Skeletal muscle cell (primary cell): Measurements from ENCODE around the gene APOL1.
"Not testable (repeated sequence)": the region's sequence is repeated elsewhere in the genome, so short reads cannot be mapped to it uniquely, and the experiment has no call there.

Experiments used
- DNase-seq: peaks from one replicate; pipeline ENCODE4 v3.0.0-alpha.2; 2010; ENCODE audit warnings: low read depth
- H3K4me3 ChIP-seq: 2 replicates; pipeline ENCODE4 v1.5.1; 2011; ENCODE audit warnings: low read depth, mild to moderate bottlenecking, control low read depth, low read length, moderate library complexity

Gene APOL1

GRCh38 chr22:36252754-36253522 lies at the start of gene APOL1:
Gene APOL1 (plus strand): TSS chr22:36253133. CDS start chr22:36254956, 1,823 bp downstream.
- DNase-seq, result no peak
- H3K4me3 ChIP-seq, result peak within 1 kb of the TSS; percentile 15

GRCh38 chr22:36203441-36203840 lies 49.5 kb upstream of the APOL1 start:
- not testable (repeated sequence) for DNase-seq, H3K4me3 ChIP-seq

GRCh38 chr22:36204001-36204631 lies 48.8 kb upstream of the APOL1 start:
- DNase-seq, result no peak
- H3K4me3 ChIP-seq, result no peak overlapping the region

- DNase-seq, result no peak
- no peak overlapping the region for H3K4me3 ChIP-seq
Observed at GRCh38 chr22:36204632-36205015, 48.3 kb upstream of the APOL1 start.

- H3K4me3 ChIP-seq, DNase-seq: not testable (repeated sequence)
Observed at GRCh38 chr22:36205573-36205972, 47.4 kb upstream of the APOL1 start.

- H3K4me3 ChIP-seq, result no peak overlapping the region
- DNase-seq, result no peak
Observed at GRCh38 chr22:36206255-36206654, 46.7 kb upstream of the APOL1 start.

GRCh38 chr22:36208162-36208765 lies 44.7 kb upstream of the APOL1 start:
- no peak overlapping the region for H3K4me3 ChIP-seq
- no peak for DNase-seq

GRCh38 chr22:36208914-36209313 lies 44.0 kb upstream of the APOL1 start:
- H3K4me3 ChIP-seq, result no peak overlapping the region
- DNase-seq, result no peak

- DNase-seq, H3K4me3 ChIP-seq: not testable (repeated sequence)
Observed at GRCh38 chr22:36209488-36209908, 43.4 kb upstream of the APOL1 start.

- no peak for DNase-seq
- H3K4me3 ChIP-seq, result no peak overlapping the region
Observed at GRCh38 chr22:36210224-36210623, 42.7 kb upstream of the APOL1 start.

- DNase-seq, result no peak
- no peak overlapping the region for H3K4me3 ChIP-seq
Observed at GRCh38 chr22:36211237-36211861, 41.6 kb upstream of the APOL1 start.

- no peak for DNase-seq
Observed at GRCh38 chr22:36212901-36213300, 40.0 kb upstream of the APOL1 start.

GRCh38 chr22:36213586-36213985 lies 39.3 kb upstream of the APOL1 start:
- no peak overlapping the region for H3K4me3 ChIP-seq
- DNase-seq, result no peak

More at GRCh38 chr22:36212901-36213300, 40.0 kb upstream of the APOL1 start:
- H3K4me3 ChIP-seq, result no peak overlapping the region

GRCh38 chr22:36215981-36216380 lies 37.0 kb upstream of the APOL1 start:
- H3K4me3 ChIP-seq, result no peak overlapping the region
- no peak for DNase-seq

- no peak overlapping the region for H3K4me3 ChIP-seq
- DNase-seq, result no peak
Observed at GRCh38 chr22:36218648-36219193, 34.2 kb upstream of the APOL1 start.

GRCh38 chr22:36220451-36220921 lies 32.4 kb upstream of the APOL1 start:
- no peak for DNase-seq
- H3K4me3 ChIP-seq, result no peak overlapping the region

GRCh38 chr22:36221799-36222751 lies 30.9 kb upstream of the APOL1 start:
- DNase-seq, result no peak
- H3K4me3 ChIP-seq, result no peak overlapping the region

- H3K4me3 ChIP-seq, result no peak overlapping the region
- DNase-seq, result no peak
Observed at GRCh38 chr22:36222887-36223450, 30.0 kb upstream of the APOL1 start.
